IMR-90 (cell line): Measurements from ENCODE around the gene PYDC2. TPM values are rescaled to one million over a fixed set of nuclear protein-coding genes. Genes with fewer than 3 reads are reported as not detected.

Experiments used
- ATAC-seq: fragments of 200-7000 bp; cut with Tn5 transposase; 2 replicates; pipeline ENCODE4 v1.9.1; 2020; ENCODE audit warnings: low read depth, mild to moderate bottlenecking, moderate library complexity
- BruUV-seq: library from RNA; stranded (reverse); fragments of 400-500 nt; replicated peaks from 2 replicates; lab custom pipeline; 2021; lab: Mats Ljungman, UMichigan
- CTCF ChIA-PET: fragments of 300-600 bp; formaldehyde crosslinking; extraction: SDS; loops from one replicate; lab custom pipeline; 2021; ENCODE audit warnings: antibody characterized with exemption; lab: Yijun Ruan, JAX
- POLR2A ChIA-PET: fragments of 300-600 bp; sonication (Branson Sonifier 250); formaldehyde crosslinking; loops from one replicate; lab custom pipeline; 2022; ENCODE audit warnings: antibody characterized with exemption; ENCODE audit not compliant: unreplicated experiment; lab: Charles Lee
- DNase-seq: peaks from one replicate; pipeline ENCODE4 v3.0.0; 2013
- H2AFZ ChIP-seq: replicated peaks from 2 replicates; pipeline ENCODE3; 2013; ENCODE audit warnings: low read length, mild to moderate bottlenecking; ENCODE audit not compliant: poor library complexity
- H2AK5ac ChIP-seq: 2 replicates; pipeline ENCODE4 v1.6.1; 2013; ENCODE audit warnings: low read depth, low read length, inconsistent platforms
- H2AK9ac ChIP-seq: replicated peaks from 2 replicates; pipeline ENCODE3; 2013; ENCODE audit warnings: mild to moderate bottlenecking, low read depth, low read length, moderate library complexity; ENCODE audit not compliant: poor library complexity
- H2BK120ac ChIP-seq: 2 replicates; pipeline ENCODE4 v1.6.1; 2013; ENCODE audit warnings: low read depth, low read length, inconsistent platforms
- H2BK15ac ChIP-seq: 3 replicates; pipeline ENCODE4 v1.6.1; 2013; ENCODE audit warnings: low read depth, low read length, inconsistent platforms
- H2BK20ac ChIP-seq: 2 replicates; pipeline ENCODE4 v1.6.1; 2013; ENCODE audit warnings: low read depth, mild to moderate bottlenecking, inconsistent platforms, low read length, moderate library complexity
- H2BK5ac ChIP-seq: 2 replicates; pipeline ENCODE4 v1.6.1; 2013; ENCODE audit warnings: mild to moderate bottlenecking, low read depth, low read length, inconsistent platforms; ENCODE audit not compliant: poor library complexity, severe bottlenecking
- H3K14ac ChIP-seq: replicated peaks from 2 replicates; pipeline ENCODE4 v1.6.1; 2013; ENCODE audit warnings: low read depth, low read length, inconsistent platforms
- H3K18ac ChIP-seq: 2 replicates; pipeline ENCODE4 v1.6.1; 2013; ENCODE audit warnings: low read depth, low read length, control low read depth
- H3K23ac ChIP-seq: 2 replicates; pipeline ENCODE4 v1.6.1; 2013; ENCODE audit warnings: low read depth, low read length, inconsistent platforms
- H3K27ac ChIP-seq: 2 replicates; pipeline ENCODE4 v1.5.1; 2013; ENCODE audit warnings: mild to moderate bottlenecking, control low read depth, low read length; ENCODE audit not compliant: insufficient read depth
- H3K27me3 ChIP-seq: 2 replicates; pipeline ENCODE4 v1.6.1; 2013; ENCODE audit warnings: low read length; ENCODE audit not compliant: control insufficient read depth, insufficient read depth
- H3K36me3 ChIP-seq: 2 replicates; pipeline ENCODE4 v1.6.1; 2013; ENCODE audit warnings: low read length, mixed read lengths; ENCODE audit not compliant: control insufficient read depth, insufficient read depth
- H3K4ac ChIP-seq: 2 replicates; pipeline ENCODE4 v1.6.1; 2013; ENCODE audit warnings: low read depth, low read length, inconsistent platforms
- H3K4me1 ChIP-seq: 2 replicates; pipeline ENCODE4 v1.6.1; 2013; ENCODE audit warnings: low read length, mixed read lengths; ENCODE audit not compliant: control insufficient read depth, insufficient read depth
- H3K4me2 ChIP-seq: 2 replicates; pipeline ENCODE4 v1.6.1; 2013; ENCODE audit warnings: low read depth, mild to moderate bottlenecking, control low read depth, low read length, moderate library complexity
- H3K4me3 ChIP-seq: 2 replicates; pipeline ENCODE4 v1.5.1; 2013; ENCODE audit warnings: low read depth, mild to moderate bottlenecking, control low read depth, low read length, moderate library complexity; ENCODE audit not compliant: insufficient read depth
- H3K56ac ChIP-seq: 2 replicates; pipeline ENCODE4 v1.6.1; 2013; ENCODE audit warnings: low read length, inconsistent platforms; ENCODE audit not compliant: insufficient read depth; ENCODE audit errors: extremely low read depth
- H3K79me1 ChIP-seq, 2 experiments: 2 replicates each; pipeline ENCODE4 v1.6.1; 2013; ENCODE audit warnings: low read length in 2 of 2, inconsistent platforms in 1 of 2, low read depth in 1 of 2
- H3K9ac ChIP-seq: 2 replicates; pipeline ENCODE4 v1.6.1; 2013; ENCODE audit warnings: low read depth, low read length, control low read depth
- H3K9me1 ChIP-seq: 2 replicates; pipeline ENCODE4 v1.6.1; 2013; ENCODE audit warnings: low read length, inconsistent platforms; ENCODE audit not compliant: insufficient read depth
- H3K9me3 ChIP-seq: 2 replicates; pipeline ENCODE4 v1.6.1; 2013; ENCODE audit warnings: low read length; ENCODE audit not compliant: control insufficient read depth, insufficient read depth
- H4K20me1 ChIP-seq: 2 replicates; pipeline ENCODE4 v1.6.1; 2013; ENCODE audit warnings: low read length, inconsistent platforms; ENCODE audit not compliant: insufficient read depth
- H4K5ac ChIP-seq: 2 replicates; pipeline ENCODE4 v1.6.1; 2013; ENCODE audit warnings: mild to moderate bottlenecking, low read depth, low read length, control low read depth
- H4K8ac ChIP-seq, 2 experiments: 2 replicates each; pipeline ENCODE4 v1.6.1; 2013; ENCODE audit warnings: low read depth in 2 of 2, low read length in 2 of 2, control low read depth in 1 of 2, inconsistent platforms in 1 of 2
- H4K91ac ChIP-seq: 2 replicates; pipeline ENCODE4 v1.6.1; 2013; ENCODE audit warnings: low read depth, low read length, inconsistent platforms; ENCODE audit not compliant: insufficient read depth
- CHD1 ChIP-seq: IDR thresholded peaks from 2 replicates; pipeline ENCODE4 v1.6.1; 2012; ENCODE audit warnings: low read depth, low read length, improper control_type of control experiment
- MAZ ChIP-seq: IDR thresholded peaks from 2 replicates; pipeline ENCODE4 v1.6.1; 2012; ENCODE audit warnings: low read depth, mild to moderate bottlenecking, low read length, improper control_type of control experiment, moderate library complexity, borderline replicate concordance
- NFE2L2 ChIP-seq: fragments of 150-350 bp; IDR thresholded peaks from 2 replicates; pipeline ENCODE4 v1.6.1; 2016; ENCODE audit warnings: low read depth, mild to moderate bottlenecking, low read length
- POLR2A ChIP-seq: IDR thresholded peaks from 2 replicates; pipeline ENCODE4 v1.6.1; 2012; ENCODE audit warnings: mild to moderate bottlenecking, low read depth, low read length
- RAD21 ChIP-seq: IDR thresholded peaks from 2 replicates; pipeline ENCODE4 v1.6.1; 2012; ENCODE audit warnings: low read length, improper control_type of control experiment
- RCOR1 ChIP-seq: IDR thresholded peaks from 2 replicates; pipeline ENCODE4 v1.6.1; 2012; ENCODE audit warnings: mild to moderate bottlenecking, low read length, improper control_type of control experiment; ENCODE audit not compliant: insufficient replicate concordance
- SMC3 ChIP-seq: fragments of 150-350 bp; IDR thresholded peaks from 2 replicates; pipeline ENCODE4 v1.6.1; 2016; ENCODE audit warnings: low read depth, mild to moderate bottlenecking, antibody characterized with exemption, low read length, moderate library complexity
- WGBS, 2 experiments: methylation state at CpG; one replicate each; pipeline versions ENCODE4 v1.1.5 to v1.1.7; 2013; ENCODE audit warnings: missing lambda C conversion rate in 2 of 2; ENCODE audit not compliant: insufficient read length in 1 of 2; ENCODE audit errors: extremely low coverage in 2 of 2; 5-methylcytosine and 5-hydroxymethylcytosine counted together
- dilution Hi-C: fragments of 300-500 bp; cut with HindIII; formaldehyde crosslinking; loops from one replicate; pipeline ENCODE4 v1.14.3; 2018; ENCODE audit warnings: low sequenced_read_pairs; ENCODE audit not compliant: unreplicated experiment
- in situ Hi-C: fragments of 300-500 bp; cut with MboI; formaldehyde crosslinking; loops from 3 replicates; pipeline ENCODE4 v1.14.3; 2019; ENCODE audit warnings: low sequenced_read_pairs, inconsistent platforms, mixed read lengths
- intact Hi-C: fragments of 100-400 bp; cut with micrococcal nuclease; formaldehyde crosslinking; loops from 2 replicates; pipeline ENCODE4 v1.10.0; 2022
- polyA plus RNA-seq, 3 experiments: library from polyadenylated mRNA; depleted of rRNA; stranded (reverse); fragments of >200 nt; gene quantifications; 2 replicates each; pipeline ENCODE4 v1.2.3, GENCODE V29; 2012; ENCODE audit warnings: low replicate concordance in 1 of 3
- total RNA-seq: library from RNA; depleted of rRNA; stranded (reverse); fragments of >200 nt; gene quantifications from 2 replicates; pipeline ENCODE4 v1.2.3, GENCODE V29; 2012
- TF ChIP-seq, protein P1 (sequence below): fragments of 150-350 bp; IDR thresholded peaks from 2 replicates; pipeline ENCODE4 v1.6.1; 2016; ENCODE audit warnings: low read depth, mild to moderate bottlenecking, low read length, moderate library complexity, borderline replicate concordance
- TF ChIP-seq, protein P2 (sequence below): conservative IDR thresholded peaks from 2 replicates; pipeline ENCODE4 v1.5.1; 2012; ENCODE audit warnings: mild to moderate bottlenecking, low read depth, low read length, improper control_type of control experiment

Gene PYDC2
- total and polyA plus RNA-seq, 2 of the 4 experiments (the other 2 are of a cell fraction) = not detected

DNA sequence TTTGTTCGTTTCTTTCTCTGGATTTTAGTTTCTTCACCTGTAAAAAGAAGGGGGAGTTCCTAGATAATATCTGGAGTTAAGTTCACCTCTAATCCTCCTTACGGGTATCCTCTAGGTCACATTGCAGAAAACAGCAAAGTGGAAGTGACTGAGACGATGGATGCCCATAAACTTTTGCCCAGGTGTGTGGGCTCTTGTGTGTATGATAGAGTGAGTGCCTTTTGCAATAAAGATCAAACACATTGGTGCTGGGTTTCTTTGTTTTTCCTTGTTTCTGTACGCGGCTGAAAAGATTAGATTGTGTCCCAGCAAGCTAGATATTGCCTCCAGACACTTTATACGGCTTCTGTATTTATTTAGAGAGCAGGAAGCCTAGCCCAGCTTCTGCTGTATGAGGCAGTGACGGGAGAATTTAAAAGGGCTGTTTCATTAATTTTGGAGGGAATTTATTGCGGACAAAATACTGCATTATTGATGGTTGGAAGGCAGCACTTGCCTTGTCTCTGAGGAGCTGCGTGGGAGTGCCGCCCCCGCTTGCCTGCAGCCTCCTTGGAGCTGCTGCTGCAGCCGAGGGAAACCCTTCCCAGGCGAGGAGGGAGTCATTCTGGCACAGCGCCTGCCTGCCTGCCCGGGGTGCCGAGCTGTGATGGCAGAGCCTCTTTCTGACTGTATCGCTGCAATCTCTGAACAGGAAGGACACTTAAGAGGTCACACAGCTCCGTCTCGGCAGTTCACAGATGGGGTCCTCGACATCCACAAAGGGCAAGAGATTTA lies 38.5 kb downstream of the PYDC2 start (continued):
- no peak for TF ChIP-seq RAD21

DNA sequence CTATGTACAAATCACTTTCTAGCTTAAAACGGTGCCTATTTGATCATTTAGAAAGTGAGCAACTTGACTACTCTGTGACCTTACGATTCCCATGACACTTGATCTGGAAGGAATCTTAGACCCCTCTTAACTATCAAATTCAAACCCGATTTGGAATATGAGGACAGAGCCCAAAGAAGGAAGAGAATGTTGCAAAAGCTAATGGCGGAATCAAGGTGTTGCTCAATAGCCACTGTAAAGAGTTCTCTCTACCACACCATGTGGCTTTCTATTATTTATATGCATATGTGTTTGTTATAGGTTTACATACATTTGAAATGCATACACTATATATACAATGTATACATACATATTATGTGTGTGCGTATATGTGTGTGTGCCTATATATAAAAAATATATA lies 39.9 kb downstream of the PYDC2 start:
- Histone ChIP-seq H3K27ac (no peak overlapping the region), H4K5ac (no peak overlapping the region), H2BK120ac (no peak overlapping the region), H3K9me3 (no peaks in the 10 kb centered on the region), H3K4me1 (no peaks in the 10 kb centered on the region), H3K56ac (no peak overlapping the region), H2BK5ac (no peak overlapping the region), H2AK9ac (no peak overlapping the region), H3K36me3 (no peaks in the 10 kb centered on the region), H3K79me1 (no peaks in the 10 kb centered on the region), H3K9me1 (no peaks in the 10 kb centered on the region), H4K20me1 (no peaks in the 10 kb centered on the region), H3K4me2 (no peak overlapping the region), H3K14ac (no peak overlapping the region), H2BK20ac (no peak overlapping the region), H2AFZ (no peak overlapping the region), H3K4ac (no peak overlapping the region), H2BK15ac (no peak overlapping the region), H3K27me3 (no peaks in the 10 kb centered on the region), H4K91ac (no peak overlapping the region), H4K8ac (no peak overlapping the region), H2AK5ac (no peak overlapping the region), H3K18ac (no peak overlapping the region), H3K23ac (no peak overlapping the region), H3K9ac (no peak overlapping the region), H3K4me3 (no peak overlapping the region)
- dilution Hi-C loops (no loop called here), in situ Hi-C loops (no loop called here), intact Hi-C loops (no loop called here)
- TF ChIP-seq, protein P1, sequence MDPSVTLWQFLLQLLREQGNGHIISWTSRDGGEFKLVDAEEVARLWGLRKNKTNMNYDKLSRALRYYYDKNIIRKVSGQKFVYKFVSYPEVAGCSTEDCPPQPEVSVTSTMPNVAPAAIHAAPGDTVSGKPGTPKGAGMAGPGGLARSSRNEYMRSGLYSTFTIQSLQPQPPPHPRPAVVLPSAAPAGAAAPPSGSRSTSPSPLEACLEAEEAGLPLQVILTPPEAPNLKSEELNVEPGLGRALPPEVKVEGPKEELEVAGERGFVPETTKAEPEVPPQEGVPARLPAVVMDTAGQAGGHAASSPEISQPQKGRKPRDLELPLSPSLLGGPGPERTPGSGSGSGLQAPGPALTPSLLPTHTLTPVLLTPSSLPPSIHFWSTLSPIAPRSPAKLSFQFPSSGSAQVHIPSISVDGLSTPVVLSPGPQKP = no peak
- TF ChIP-seq MAZ (no peak), POLR2A (no peak), SMC3 (no peak), RCOR1 (no peak), CHD1 (no peak), NFE2L2 (no peak)
- TF ChIP-seq, protein P2, sequence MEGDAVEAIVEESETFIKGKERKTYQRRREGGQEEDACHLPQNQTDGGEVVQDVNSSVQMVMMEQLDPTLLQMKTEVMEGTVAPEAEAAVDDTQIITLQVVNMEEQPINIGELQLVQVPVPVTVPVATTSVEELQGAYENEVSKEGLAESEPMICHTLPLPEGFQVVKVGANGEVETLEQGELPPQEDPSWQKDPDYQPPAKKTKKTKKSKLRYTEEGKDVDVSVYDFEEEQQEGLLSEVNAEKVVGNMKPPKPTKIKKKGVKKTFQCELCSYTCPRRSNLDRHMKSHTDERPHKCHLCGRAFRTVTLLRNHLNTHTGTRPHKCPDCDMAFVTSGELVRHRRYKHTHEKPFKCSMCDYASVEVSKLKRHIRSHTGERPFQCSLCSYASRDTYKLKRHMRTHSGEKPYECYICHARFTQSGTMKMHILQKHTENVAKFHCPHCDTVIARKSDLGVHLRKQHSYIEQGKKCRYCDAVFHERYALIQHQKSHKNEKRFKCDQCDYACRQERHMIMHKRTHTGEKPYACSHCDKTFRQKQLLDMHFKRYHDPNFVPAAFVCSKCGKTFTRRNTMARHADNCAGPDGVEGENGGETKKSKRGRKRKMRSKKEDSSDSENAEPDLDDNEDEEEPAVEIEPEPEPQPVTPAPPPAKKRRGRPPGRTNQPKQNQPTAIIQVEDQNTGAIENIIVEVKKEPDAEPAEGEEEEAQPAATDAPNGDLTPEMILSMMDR = no peak
- BruUV-seq = no TSS peak
- DNase-seq (no peak), ATAC-seq (no peak)
- WGBS, 2 experiments = no CpG with 5 or more reads among the region's 5 CpGs
- ChIA-PET CTCF (no interaction called here), POLR2A (no interaction called here)
